ENCODE measurements around the gene LYPD6B.

The LYPD6B gene

GRCh38 chr2:149213764-149214493 is 175.4 kb downstream of the LYPD6B start:
- no peaks in the 10 kb centered on the region for H3K27me3 ChIP-seq (ENCODE audit: insufficient read depth, low read length, poor library complexity, severe bottlenecking)
- no peak for TF ChIP-seq EZH2phosphoT487 (IDR thresholded peaks at IDR 0.05; ENCODE audit: borderline replicate concordance)
- TF ChIP-seq CTCF (conservative IDR thresholded peaks at IDR 0.05; ENCODE audit: low read length) = no peak
- no peak overlapping the region for H3K4me2 ChIP-seq (ENCODE audit: low read depth, low read length, poor library complexity, severe bottlenecking)
- no peak overlapping the region for H3K4me3 ChIP-seq (ENCODE audit: low read length, poor library complexity, severe bottlenecking)
- no peaks in the 10 kb centered on the region for H4K20me1 ChIP-seq (ENCODE audit: insufficient read depth, low read length, poor library complexity, severe bottlenecking)
- H3K9me2 ChIP-seq (replicated peaks; ENCODE audit: low read depth, low read length) = no peaks in the 10 kb centered on the region
- H3F3A ChIP-seq (ENCODE audit: low read depth) = no peaks in the 10 kb centered on the region
- H3K79me2 ChIP-seq (ENCODE audit: insufficient read depth, low read length) = no peaks in the 10 kb centered on the region
- no peak overlapping the region for H3K9ac ChIP-seq (ENCODE audit: low read depth, low read length, poor library complexity, severe bottlenecking)
- H3K36me3 ChIP-seq (ENCODE audit: insufficient read depth, low read length) = no peaks in the 10 kb centered on the region
- H3K9me3 ChIP-seq (ENCODE audit: insufficient read depth, low read depth, low read length) = no peaks in the 10 kb centered on the region
- H3K4me1 ChIP-seq (ENCODE audit: insufficient read depth, low read length, poor library complexity, severe bottlenecking) = no peaks in the 10 kb centered on the region
- no peak overlapping the region for H2AFZ ChIP-seq (ENCODE audit: low read length)

- no peak overlapping the region for H3K4me2 ChIP-seq (ENCODE audit: low read depth, low read length, poor library complexity, severe bottlenecking)
- no peaks in the 10 kb centered on the region for H3F3A ChIP-seq (ENCODE audit: low read depth)
- no peaks in the 10 kb centered on the region for H3K9me2 ChIP-seq (replicated peaks; ENCODE audit: low read depth, low read length)
- no peaks in the 10 kb centered on the region for H4K20me1 ChIP-seq (ENCODE audit: insufficient read depth, low read length, poor library complexity, severe bottlenecking)
- H3K9me3 ChIP-seq (ENCODE audit: insufficient read depth, low read depth, low read length) = no peaks in the 10 kb centered on the region
- no peak overlapping the region for H3K9ac ChIP-seq (ENCODE audit: low read depth, low read length, poor library complexity, severe bottlenecking)
- no peaks in the 10 kb centered on the region for H3K36me3 ChIP-seq (ENCODE audit: insufficient read depth, low read length)
- no peaks in the 10 kb centered on the region for H3K79me2 ChIP-seq (ENCODE audit: insufficient read depth, low read length)
- no peak overlapping the region for H3K4me3 ChIP-seq (ENCODE audit: low read length, poor library complexity, severe bottlenecking)
- no peaks in the 10 kb centered on the region for H3K27me3 ChIP-seq (ENCODE audit: insufficient read depth, low read length, poor library complexity, severe bottlenecking)
- H2AFZ ChIP-seq (ENCODE audit: low read length) = no peak overlapping the region
- TF ChIP-seq EZH2phosphoT487 (IDR thresholded peaks at IDR 0.05; ENCODE audit: borderline replicate concordance) (no peak), CTCF (conservative IDR thresholded peaks at IDR 0.05; ENCODE audit: low read length) (no peak)
- no peaks in the 10 kb centered on the region for H3K4me1 ChIP-seq (ENCODE audit: insufficient read depth, low read length, poor library complexity, severe bottlenecking)
Measured at GRCh38 chr2:149218497-149218896, 180.0 kb downstream of the LYPD6B start.

- no peaks in the 10 kb centered on the region for H3K27me3 ChIP-seq (ENCODE audit: insufficient read depth, low read length, poor library complexity, severe bottlenecking)
- no peak overlapping the region for H2AFZ ChIP-seq (ENCODE audit: low read length)
- no peak overlapping the region for H3K4me2 ChIP-seq (ENCODE audit: low read depth, low read length, poor library complexity, severe bottlenecking)
- no peaks in the 10 kb centered on the region for H3F3A ChIP-seq (ENCODE audit: low read depth)
- no peaks in the 10 kb centered on the region for H3K4me1 ChIP-seq (ENCODE audit: insufficient read depth, low read length, poor library complexity, severe bottlenecking)
- H3K9ac ChIP-seq (ENCODE audit: low read depth, low read length, poor library complexity, severe bottlenecking) = no peak overlapping the region
- no peak overlapping the region for H3K4me3 ChIP-seq (ENCODE audit: low read length, poor library complexity, severe bottlenecking)
- TF ChIP-seq EZH2phosphoT487 (IDR thresholded peaks at IDR 0.05; ENCODE audit: borderline replicate concordance) (no peak), CTCF (conservative IDR thresholded peaks at IDR 0.05; ENCODE audit: low read length) (no peak)
- no peaks in the 10 kb centered on the region for H3K79me2 ChIP-seq (ENCODE audit: insufficient read depth, low read length)
- H4K20me1 ChIP-seq (ENCODE audit: insufficient read depth, low read length, poor library complexity, severe bottlenecking) = no peaks in the 10 kb centered on the region
- no peaks in the 10 kb centered on the region for H3K9me2 ChIP-seq (replicated peaks; ENCODE audit: low read depth, low read length)
- H3K9me3 ChIP-seq (ENCODE audit: insufficient read depth, low read depth, low read length) = no peaks in the 10 kb centered on the region
- no peaks in the 10 kb centered on the region for H3K36me3 ChIP-seq (ENCODE audit: insufficient read depth, low read length)
Measured at GRCh38 chr2:149219856-149220255, 181.4 kb downstream of the LYPD6B start.

Measured in Loucy (cell line).